Keratinocyte (primary cell): ENCODE measurements around the gene RAB27B.

ENCODE experiments used
- EZH2 ChIP-seq: IDR thresholded peaks from one replicate; pipeline ENCODE4 v1.6.1; 2012; ENCODE audit warnings: inconsistent platforms, mild to moderate bottlenecking, low read length, moderate library complexity
- TF ChIP-seq, protein P1 (sequence below), 3 experiments: IDR thresholded peaks in 1 of 3; conservative IDR thresholded peaks in 1 of 3; optimal IDR thresholded peaks in 1 of 3; 2 replicates in 2 of 3; 3 replicates in 1 of 3; pipeline versions ENCODE3 to v1.5.1; 2011; ENCODE audit warnings: low read length in 3 of 3, mild to moderate bottlenecking in 3 of 3, moderate library complexity in 2 of 3, control low read depth in 1 of 3, inconsistent platforms in 1 of 3; ENCODE audit not compliant: insufficient read depth in 2 of 3; ENCODE audit errors: extremely low read depth in 1 of 3

- no peak for TF ChIP-seq EZH2
- TF ChIP-seq, protein P1, sequence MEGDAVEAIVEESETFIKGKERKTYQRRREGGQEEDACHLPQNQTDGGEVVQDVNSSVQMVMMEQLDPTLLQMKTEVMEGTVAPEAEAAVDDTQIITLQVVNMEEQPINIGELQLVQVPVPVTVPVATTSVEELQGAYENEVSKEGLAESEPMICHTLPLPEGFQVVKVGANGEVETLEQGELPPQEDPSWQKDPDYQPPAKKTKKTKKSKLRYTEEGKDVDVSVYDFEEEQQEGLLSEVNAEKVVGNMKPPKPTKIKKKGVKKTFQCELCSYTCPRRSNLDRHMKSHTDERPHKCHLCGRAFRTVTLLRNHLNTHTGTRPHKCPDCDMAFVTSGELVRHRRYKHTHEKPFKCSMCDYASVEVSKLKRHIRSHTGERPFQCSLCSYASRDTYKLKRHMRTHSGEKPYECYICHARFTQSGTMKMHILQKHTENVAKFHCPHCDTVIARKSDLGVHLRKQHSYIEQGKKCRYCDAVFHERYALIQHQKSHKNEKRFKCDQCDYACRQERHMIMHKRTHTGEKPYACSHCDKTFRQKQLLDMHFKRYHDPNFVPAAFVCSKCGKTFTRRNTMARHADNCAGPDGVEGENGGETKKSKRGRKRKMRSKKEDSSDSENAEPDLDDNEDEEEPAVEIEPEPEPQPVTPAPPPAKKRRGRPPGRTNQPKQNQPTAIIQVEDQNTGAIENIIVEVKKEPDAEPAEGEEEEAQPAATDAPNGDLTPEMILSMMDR (optimal IDR thresholded peaks at IDR 0.05 in 1 of 3, IDR thresholded peaks at IDR 0.05 in 1 of 3, conservative IDR thresholded peaks at IDR 0.05 in 1 of 3; ENCODE audit: extremely low read depth in 1 of 3, insufficient read depth in 2 of 3, low read length in 3 of 3) = no peak
These were observed 13.2 kb upstream of the RAB27B start for GRCh38 chr18:54815086-54815485.
